Activated CD4-positive, alpha-beta T cell treated with anti-CD3 and anti-CD28 coated beads, Interleukin-2, amount 10 ng/mL, durations not matched to agents 7 days and 5 days (primary cell): ENCODE measurements around the gene HYDIN. TPM values are rescaled to one million over a fixed set of nuclear protein-coding genes. Genes with fewer than 3 reads are reported as not detected.
"Not testable (repeated sequence)": the region's sequence is repeated elsewhere in the genome, so short reads cannot be mapped to it uniquely, and the experiment has no call there.

Source experiments
- CTCF ChIA-PET: fragments of 350-600 bp; sonication (Branson Sonifier 250); formaldehyde crosslinking; loops from one replicate; lab custom pipeline; 2021; ENCODE audit warnings: antibody characterized with exemption; lab: Charles Lee
- POLR2A ChIA-PET: fragments of 350-600 bp; sonication (Branson Sonifier 250); formaldehyde crosslinking; loops from one replicate; lab custom pipeline; 2021; ENCODE audit warnings: antibody characterized with exemption; lab: Charles Lee
- DNase-seq: peaks from one replicate; pipeline ENCODE4 v3.0.0-alpha.2; 2020
- H3K27ac Mint-ChIP-seq: one replicate; pipeline ENCODE4 v1.8.0; 2021; ENCODE audit warnings: mild to moderate bottlenecking, moderate library complexity, mixed read lengths
- H3K27me3 Mint-ChIP-seq: one replicate; pipeline ENCODE4 v1.8.0; 2021; ENCODE audit warnings: mixed read lengths
- H3K36me3 Mint-ChIP-seq: one replicate; pipeline ENCODE4 v1.8.0; 2021; ENCODE audit warnings: low read depth, mixed read lengths
- H3K4me1 Mint-ChIP-seq: one replicate; pipeline ENCODE4 v1.8.0; 2021; ENCODE audit warnings: mixed read lengths
- H3K4me3 Mint-ChIP-seq: one replicate; pipeline ENCODE4 v1.8.0; 2021; ENCODE audit warnings: mild to moderate bottlenecking, moderate library complexity, mixed read lengths
- H3K9me3 Mint-ChIP-seq: one replicate; pipeline ENCODE4 v1.8.0; 2021; ENCODE audit warnings: mixed read lengths
- total RNA-seq, 2 experiments: library from RNA; stranded (reverse); gene quantifications; one replicate each; pipeline ENCODE4 v1.2.3, GENCODE V29; 2021

Gene HYDIN
- total RNA-seq, 2 experiments from 2014 or later, result not detected

- H3K27me3 Mint-ChIP-seq, result not testable (repeated sequence)
Measured at GRCh38 chr16:70995799-70996198, 234.7 kb downstream of the HYDIN start.

GRCh38 chr16:70992511-70992910 lies 238.0 kb downstream of the HYDIN start:
- H3K4me1 Mint-ChIP-seq, H3K36me3 Mint-ChIP-seq, H3K27me3 Mint-ChIP-seq, DNase-seq, H3K27ac Mint-ChIP-seq, POLR2A ChIA-PET, H3K9me3 Mint-ChIP-seq, CTCF ChIA-PET, H3K4me3 Mint-ChIP-seq: not testable (repeated sequence)

More at GRCh38 chr16:70995799-70996198, 234.7 kb downstream of the HYDIN start:
- H3K4me1 Mint-ChIP-seq, H3K27ac Mint-ChIP-seq, DNase-seq, POLR2A ChIA-PET, H3K36me3 Mint-ChIP-seq, H3K9me3 Mint-ChIP-seq, CTCF ChIA-PET, H3K4me3 Mint-ChIP-seq: not testable (repeated sequence)

- CTCF ChIA-PET, H3K9me3 Mint-ChIP-seq, DNase-seq, H3K36me3 Mint-ChIP-seq, POLR2A ChIA-PET, H3K27ac Mint-ChIP-seq, H3K4me1 Mint-ChIP-seq, H3K4me3 Mint-ChIP-seq, H3K27me3 Mint-ChIP-seq: not testable (repeated sequence)
Measured at GRCh38 chr16:70987019-70987715, 243.4 kb downstream of the HYDIN start.

GRCh38 chr16:70984675-70985074 lies 245.8 kb downstream of the HYDIN start:
- POLR2A ChIA-PET, H3K9me3 Mint-ChIP-seq, H3K36me3 Mint-ChIP-seq, H3K27ac Mint-ChIP-seq, DNase-seq, H3K4me1 Mint-ChIP-seq, CTCF ChIA-PET, H3K4me3 Mint-ChIP-seq, H3K27me3 Mint-ChIP-seq: not testable (repeated sequence)

GRCh38 chr16:70968332-70968731 lies 262.2 kb downstream of the HYDIN start:
- DNase-seq, H3K4me3 Mint-ChIP-seq, H3K27me3 Mint-ChIP-seq, CTCF ChIA-PET, POLR2A ChIA-PET, H3K27ac Mint-ChIP-seq, H3K4me1 Mint-ChIP-seq, H3K36me3 Mint-ChIP-seq, H3K9me3 Mint-ChIP-seq: not testable (repeated sequence)

- H3K9me3 Mint-ChIP-seq, H3K4me1 Mint-ChIP-seq, CTCF ChIA-PET, POLR2A ChIA-PET, DNase-seq, H3K4me3 Mint-ChIP-seq, H3K27ac Mint-ChIP-seq, H3K27me3 Mint-ChIP-seq, H3K36me3 Mint-ChIP-seq: not testable (repeated sequence)
Measured at GRCh38 chr16:70960169-70960568, 270.4 kb downstream of the HYDIN start.

GRCh38 chr16:70954922-70955321 lies 275.6 kb downstream of the HYDIN start:
- DNase-seq, H3K36me3 Mint-ChIP-seq, H3K27me3 Mint-ChIP-seq, H3K27ac Mint-ChIP-seq, CTCF ChIA-PET, POLR2A ChIA-PET, H3K4me3 Mint-ChIP-seq, H3K4me1 Mint-ChIP-seq, H3K9me3 Mint-ChIP-seq: not testable (repeated sequence)

- H3K36me3 Mint-ChIP-seq, H3K27me3 Mint-ChIP-seq, DNase-seq, H3K27ac Mint-ChIP-seq, H3K4me3 Mint-ChIP-seq, H3K9me3 Mint-ChIP-seq, H3K4me1 Mint-ChIP-seq, POLR2A ChIA-PET, CTCF ChIA-PET: not testable (repeated sequence)
Measured at GRCh38 chr16:70953824-70954223, 276.7 kb downstream of the HYDIN start.

- H3K27me3 Mint-ChIP-seq, POLR2A ChIA-PET, DNase-seq, H3K9me3 Mint-ChIP-seq, H3K4me1 Mint-ChIP-seq, H3K27ac Mint-ChIP-seq, H3K4me3 Mint-ChIP-seq, H3K36me3 Mint-ChIP-seq, CTCF ChIA-PET: not testable (repeated sequence)
Measured at GRCh38 chr16:70943551-70943950, 287.0 kb downstream of the HYDIN start.

- H3K27ac Mint-ChIP-seq, H3K4me3 Mint-ChIP-seq, H3K9me3 Mint-ChIP-seq, H3K27me3 Mint-ChIP-seq, H3K36me3 Mint-ChIP-seq, POLR2A ChIA-PET, DNase-seq, H3K4me1 Mint-ChIP-seq, CTCF ChIA-PET: not testable (repeated sequence)
Measured at GRCh38 chr16:70939690-70940359, 290.7 kb downstream of the HYDIN start.

GRCh38 chr16:70936781-70937525 lies 293.6 kb downstream of the HYDIN start:
- H3K27me3 Mint-ChIP-seq, POLR2A ChIA-PET, H3K9me3 Mint-ChIP-seq, DNase-seq, H3K27ac Mint-ChIP-seq, H3K36me3 Mint-ChIP-seq, CTCF ChIA-PET, H3K4me1 Mint-ChIP-seq, H3K4me3 Mint-ChIP-seq: not testable (repeated sequence)

- CTCF ChIA-PET, H3K4me3 Mint-ChIP-seq, H3K27ac Mint-ChIP-seq, DNase-seq, POLR2A ChIA-PET, H3K9me3 Mint-ChIP-seq, H3K36me3 Mint-ChIP-seq, H3K27me3 Mint-ChIP-seq, H3K4me1 Mint-ChIP-seq: not testable (repeated sequence)
Measured at GRCh38 chr16:70935325-70935724, 295.2 kb downstream of the HYDIN start.

GRCh38 chr16:70933746-70934145 lies 296.8 kb downstream of the HYDIN start:
- CTCF ChIA-PET, DNase-seq, H3K9me3 Mint-ChIP-seq, H3K27me3 Mint-ChIP-seq, H3K4me3 Mint-ChIP-seq, H3K36me3 Mint-ChIP-seq, H3K4me1 Mint-ChIP-seq, POLR2A ChIA-PET, H3K27ac Mint-ChIP-seq: not testable (repeated sequence)
